B cell (primary cell): ENCODE measurements around the gene SLITRK4.

Experiments used
- EZH2 ChIP-seq: IDR thresholded peaks from 2 replicates; pipeline ENCODE4 v1.6.1; 2012; ENCODE audit warnings: borderline replicate concordance, low read depth, mild to moderate bottlenecking, moderate library complexity, low read length; ENCODE audit not compliant: insufficient read depth, poor library complexity, severe bottlenecking
- TF ChIP-seq, protein P1 (sequence below): fragments of 200-600 bp; IDR thresholded peaks from one replicate; pipeline ENCODE4 v1.8.0; 2022; ENCODE audit warnings: antibody characterized with exemption, mild to moderate bottlenecking

DNA sequence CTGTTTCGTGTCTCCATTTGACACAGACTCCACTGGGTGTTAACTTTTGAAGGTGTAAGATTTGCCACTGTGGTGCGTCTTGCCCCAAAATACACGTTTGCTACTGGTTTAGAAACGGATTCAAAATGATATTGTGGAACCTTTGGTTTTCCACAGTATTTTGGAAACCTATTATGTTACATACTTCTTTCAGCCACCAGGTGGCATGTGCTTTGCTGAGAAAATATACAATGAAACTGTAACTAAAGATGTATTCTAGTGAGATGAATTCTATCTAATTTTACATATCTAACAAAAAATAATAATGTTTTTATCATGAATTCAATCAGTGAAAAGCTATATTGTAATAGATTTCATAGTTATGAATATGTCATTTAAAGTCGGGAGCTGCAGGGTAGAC is 28.4 kb upstream of the SLITRK4 start:
- TF ChIP-seq, protein P1, sequence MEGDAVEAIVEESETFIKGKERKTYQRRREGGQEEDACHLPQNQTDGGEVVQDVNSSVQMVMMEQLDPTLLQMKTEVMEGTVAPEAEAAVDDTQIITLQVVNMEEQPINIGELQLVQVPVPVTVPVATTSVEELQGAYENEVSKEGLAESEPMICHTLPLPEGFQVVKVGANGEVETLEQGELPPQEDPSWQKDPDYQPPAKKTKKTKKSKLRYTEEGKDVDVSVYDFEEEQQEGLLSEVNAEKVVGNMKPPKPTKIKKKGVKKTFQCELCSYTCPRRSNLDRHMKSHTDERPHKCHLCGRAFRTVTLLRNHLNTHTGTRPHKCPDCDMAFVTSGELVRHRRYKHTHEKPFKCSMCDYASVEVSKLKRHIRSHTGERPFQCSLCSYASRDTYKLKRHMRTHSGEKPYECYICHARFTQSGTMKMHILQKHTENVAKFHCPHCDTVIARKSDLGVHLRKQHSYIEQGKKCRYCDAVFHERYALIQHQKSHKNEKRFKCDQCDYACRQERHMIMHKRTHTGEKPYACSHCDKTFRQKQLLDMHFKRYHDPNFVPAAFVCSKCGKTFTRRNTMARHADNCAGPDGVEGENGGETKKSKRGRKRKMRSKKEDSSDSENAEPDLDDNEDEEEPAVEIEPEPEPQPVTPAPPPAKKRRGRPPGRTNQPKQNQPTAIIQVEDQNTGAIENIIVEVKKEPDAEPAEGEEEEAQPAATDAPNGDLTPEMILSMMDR, result no peak
- no peak for TF ChIP-seq EZH2
